HCT116 (cell line): ENCODE results near the gene COL9A3. TPM values are rescaled to one million over a fixed set of nuclear protein-coding genes. Genes with fewer than 3 reads are reported as not detected.

Experiments used
- CBX3 ChIP-seq: IDR thresholded peaks from 2 replicates; pipeline ENCODE4 v1.6.1; 2012; ENCODE audit warnings: low read depth
- CEBPB ChIP-seq: IDR thresholded peaks from 2 replicates; pipeline ENCODE4 v1.6.1; 2012; ENCODE audit warnings: low read depth
- EZH2phosphoT487 ChIP-seq: fragments of 200-600 bp; IDR thresholded peaks from 2 replicates; pipeline ENCODE4 v1.6.1; 2018; ENCODE audit warnings: antibody characterized with exemption, borderline replicate concordance
- POLR2A ChIP-seq: IDR thresholded peaks from 2 replicates; pipeline ENCODE4 v1.7.0; 2011; ENCODE audit warnings: borderline replicate concordance; ENCODE audit not compliant: insufficient read depth, insufficient read length; ENCODE audit errors: extremely low read depth
- POLR2AphosphoS5 ChIP-seq: IDR thresholded peaks from 2 replicates; pipeline ENCODE4 v1.6.1; 2011; ENCODE audit warnings: mild to moderate bottlenecking, low read depth, low read length, moderate library complexity
- RAD21 ChIP-seq: IDR thresholded peaks from 2 replicates; pipeline ENCODE4 v1.6.1; 2012; ENCODE audit warnings: low read depth, mild to moderate bottlenecking
- SRF ChIP-seq: IDR thresholded peaks from 2 replicates; pipeline ENCODE4 v1.6.1; 2012; ENCODE audit warnings: low read depth
- TCF7L2 ChIP-seq: IDR thresholded peaks from 2 replicates; pipeline ENCODE4 v1.7.0; 2011; ENCODE audit warnings: borderline replicate concordance, inconsistent platforms; ENCODE audit not compliant: insufficient read depth, insufficient read length; ENCODE audit errors: extremely low read depth
- ZNF274 ChIP-seq: fragments of 200-500 bp; sonication (Bioruptor generic); IDR thresholded peaks from 2 replicates; pipeline ENCODE4 v1.6.1; 2014; ENCODE audit warnings: mild to moderate bottlenecking, low read depth, low read length, inconsistent platforms
- total RNA-seq: library from RNA; stranded (reverse); gene quantifications from one replicate; pipeline ENCODE4 v1.2.1, GENCODE V29; 2021; ENCODE audit not compliant: unreplicated experiment
- TF ChIP-seq, protein P1 (sequence below), 3 experiments: fragments of 200-600 bp in 1 of 3; sonication (generic) in 1 of 3; IDR thresholded peaks in 2 of 3; conservative IDR thresholded peaks in 1 of 3; 2 replicates each; pipeline ENCODE4 v1.5.1; 2012 to 2017; ENCODE audit warnings: low read depth in 2 of 3, low read length in 2 of 3, antibody characterized with exemption in 1 of 3, borderline replicate concordance in 1 of 3, control low read depth in 1 of 3, mild to moderate bottlenecking in 1 of 3, mixed read lengths in 1 of 3, mixed run types in 1 of 3, moderate library complexity in 1 of 3; ENCODE audit not compliant: insufficient read depth in 1 of 3
- TF ChIP-seq, protein P2 (sequence below): IDR thresholded peaks from 2 replicates; pipeline ENCODE4 v1.6.1; 2012

COL9A3 gene
- total RNA-seq, 1 experiment from 2014 or later: 29.7 TPM

DNA sequence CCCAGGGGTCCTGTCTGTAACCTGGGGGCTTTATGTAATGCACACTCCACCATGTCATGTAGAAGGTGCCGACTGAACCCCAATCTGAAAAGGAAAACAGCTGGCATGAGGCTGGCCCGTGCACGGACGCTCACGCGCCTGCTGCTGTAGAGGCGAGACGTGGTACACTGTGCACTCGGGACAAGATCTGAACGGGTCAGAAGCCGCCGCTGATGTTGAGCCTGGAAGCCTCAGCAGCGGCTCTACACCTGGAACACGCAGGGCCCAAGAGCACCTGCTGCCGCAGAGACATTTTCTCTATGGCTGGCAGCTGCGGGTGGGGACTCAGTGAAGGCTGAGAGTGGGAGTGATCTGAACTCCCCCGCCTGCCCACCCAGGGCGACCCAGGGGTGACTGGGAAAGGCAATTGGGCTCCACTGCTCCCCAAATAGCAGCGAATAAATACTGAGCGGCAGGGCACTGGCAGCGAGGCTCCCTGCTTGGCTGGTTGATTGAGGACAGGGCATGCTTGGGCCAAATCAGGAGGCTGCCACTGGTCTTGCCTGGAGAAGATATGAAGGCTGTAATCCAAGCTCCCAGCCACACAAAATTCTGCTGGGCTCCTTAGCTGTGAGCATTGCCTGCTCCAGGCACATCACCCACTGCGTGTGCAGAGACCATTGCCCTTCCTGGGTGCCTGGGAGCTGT lies 14.7 kb upstream of the COL9A3 start (continued):
- TF ChIP-seq, protein P1, sequence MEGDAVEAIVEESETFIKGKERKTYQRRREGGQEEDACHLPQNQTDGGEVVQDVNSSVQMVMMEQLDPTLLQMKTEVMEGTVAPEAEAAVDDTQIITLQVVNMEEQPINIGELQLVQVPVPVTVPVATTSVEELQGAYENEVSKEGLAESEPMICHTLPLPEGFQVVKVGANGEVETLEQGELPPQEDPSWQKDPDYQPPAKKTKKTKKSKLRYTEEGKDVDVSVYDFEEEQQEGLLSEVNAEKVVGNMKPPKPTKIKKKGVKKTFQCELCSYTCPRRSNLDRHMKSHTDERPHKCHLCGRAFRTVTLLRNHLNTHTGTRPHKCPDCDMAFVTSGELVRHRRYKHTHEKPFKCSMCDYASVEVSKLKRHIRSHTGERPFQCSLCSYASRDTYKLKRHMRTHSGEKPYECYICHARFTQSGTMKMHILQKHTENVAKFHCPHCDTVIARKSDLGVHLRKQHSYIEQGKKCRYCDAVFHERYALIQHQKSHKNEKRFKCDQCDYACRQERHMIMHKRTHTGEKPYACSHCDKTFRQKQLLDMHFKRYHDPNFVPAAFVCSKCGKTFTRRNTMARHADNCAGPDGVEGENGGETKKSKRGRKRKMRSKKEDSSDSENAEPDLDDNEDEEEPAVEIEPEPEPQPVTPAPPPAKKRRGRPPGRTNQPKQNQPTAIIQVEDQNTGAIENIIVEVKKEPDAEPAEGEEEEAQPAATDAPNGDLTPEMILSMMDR (IDR thresholded peaks at IDR 0.05 in 2 of 3, conservative IDR thresholded peaks at IDR 0.05 in 1 of 3; ENCODE audit: borderline replicate concordance in 1 of 3, insufficient read depth in 1 of 3, low read depth in 2 of 3, low read length in 2 of 3): no peak
- TF ChIP-seq ZNF274 (no peak), RAD21 (no peak), POLR2AphosphoS5 (no peak), TCF7L2 (no peak), EZH2phosphoT487 (no peak), POLR2A (no peak), CEBPB (no peak), CBX3 (no peak), SRF (no peak)
- TF ChIP-seq, protein P2, sequence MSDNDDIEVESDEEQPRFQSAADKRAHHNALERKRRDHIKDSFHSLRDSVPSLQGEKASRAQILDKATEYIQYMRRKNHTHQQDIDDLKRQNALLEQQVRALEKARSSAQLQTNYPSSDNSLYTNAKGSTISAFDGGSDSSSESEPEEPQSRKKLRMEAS: no peak
